ENCODE results near the gene TDRKH. TPM values are rescaled to one million over a fixed set of nuclear protein-coding genes. Genes with fewer than 3 reads are reported as not detected.

Gene TDRKH
- total RNA-seq, 1 experiment from 2014 or later, result 5.6 TPM

DNA sequence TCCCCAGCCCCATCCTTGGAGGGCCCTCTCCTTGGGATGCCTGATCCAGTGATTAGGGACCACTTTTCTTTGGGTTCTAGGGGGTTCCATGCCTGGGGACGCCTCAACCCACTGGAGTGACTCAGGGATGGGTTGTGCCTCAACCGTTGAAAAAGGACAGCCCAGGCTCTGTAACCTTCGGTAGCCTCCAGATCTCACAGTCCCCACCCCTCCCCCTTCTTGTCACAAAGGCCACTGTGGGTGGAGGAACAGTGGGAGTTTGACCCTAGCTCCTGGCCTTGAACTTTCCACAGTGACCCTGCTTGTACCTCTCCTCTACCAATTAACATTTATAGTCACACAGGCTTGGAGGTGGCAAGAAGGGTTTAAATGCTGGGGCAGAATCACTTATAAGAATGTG is 43.9 kb upstream of the TDRKH start:
- no peak overlapping the region for H3K4me3 Mint-ChIP-seq (ENCODE audit: unreplicated experiment)
- POLR2A ChIA-PET, result interaction anchor here (0.6 to 1.1 kb wide), 5 partner anchors 24 to 422 kb away, joined by 3 to 4 read pairs (median 3); partner anchors contain the start of gene MRPL9
- no TSS peak for BruUV-seq (replicated peaks)
- intact Hi-C loops (cut with micrococcal nuclease), result no loop called here
- no peaks in the 10 kb centered on the region for H3K36me3 Mint-ChIP-seq (ENCODE audit: insufficient read depth, unreplicated experiment)
- no peaks in the 10 kb centered on the region for H3K9me3 Mint-ChIP-seq (ENCODE audit: unreplicated experiment)
- TF ChIP-seq, protein P1, sequence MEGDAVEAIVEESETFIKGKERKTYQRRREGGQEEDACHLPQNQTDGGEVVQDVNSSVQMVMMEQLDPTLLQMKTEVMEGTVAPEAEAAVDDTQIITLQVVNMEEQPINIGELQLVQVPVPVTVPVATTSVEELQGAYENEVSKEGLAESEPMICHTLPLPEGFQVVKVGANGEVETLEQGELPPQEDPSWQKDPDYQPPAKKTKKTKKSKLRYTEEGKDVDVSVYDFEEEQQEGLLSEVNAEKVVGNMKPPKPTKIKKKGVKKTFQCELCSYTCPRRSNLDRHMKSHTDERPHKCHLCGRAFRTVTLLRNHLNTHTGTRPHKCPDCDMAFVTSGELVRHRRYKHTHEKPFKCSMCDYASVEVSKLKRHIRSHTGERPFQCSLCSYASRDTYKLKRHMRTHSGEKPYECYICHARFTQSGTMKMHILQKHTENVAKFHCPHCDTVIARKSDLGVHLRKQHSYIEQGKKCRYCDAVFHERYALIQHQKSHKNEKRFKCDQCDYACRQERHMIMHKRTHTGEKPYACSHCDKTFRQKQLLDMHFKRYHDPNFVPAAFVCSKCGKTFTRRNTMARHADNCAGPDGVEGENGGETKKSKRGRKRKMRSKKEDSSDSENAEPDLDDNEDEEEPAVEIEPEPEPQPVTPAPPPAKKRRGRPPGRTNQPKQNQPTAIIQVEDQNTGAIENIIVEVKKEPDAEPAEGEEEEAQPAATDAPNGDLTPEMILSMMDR (IDR thresholded peaks at IDR 0.05; ENCODE audit: unreplicated experiment), result no peak
- peaks cover 65% of the 10 kb centered on the region for H3K4me1 Mint-ChIP-seq (ENCODE audit: insufficient read depth, unreplicated experiment)
- H3K27me3 Mint-ChIP-seq (ENCODE audit: insufficient read depth, unreplicated experiment), result no peaks in the 10 kb centered on the region
- no peak for DNase-seq (ENCODE audit: unreplicated experiment)
- CTCF ChIA-PET, result interaction anchor here (0.5 to 3.4 kb wide), 15 partner anchors 9 to 493 kb away, joined by 3 to 24 read pairs (median 4); no protein-coding TSS in a partner anchor
- H3K27ac Mint-ChIP-seq (ENCODE audit: low read depth, unreplicated experiment), result no peak overlapping the region

DNA sequence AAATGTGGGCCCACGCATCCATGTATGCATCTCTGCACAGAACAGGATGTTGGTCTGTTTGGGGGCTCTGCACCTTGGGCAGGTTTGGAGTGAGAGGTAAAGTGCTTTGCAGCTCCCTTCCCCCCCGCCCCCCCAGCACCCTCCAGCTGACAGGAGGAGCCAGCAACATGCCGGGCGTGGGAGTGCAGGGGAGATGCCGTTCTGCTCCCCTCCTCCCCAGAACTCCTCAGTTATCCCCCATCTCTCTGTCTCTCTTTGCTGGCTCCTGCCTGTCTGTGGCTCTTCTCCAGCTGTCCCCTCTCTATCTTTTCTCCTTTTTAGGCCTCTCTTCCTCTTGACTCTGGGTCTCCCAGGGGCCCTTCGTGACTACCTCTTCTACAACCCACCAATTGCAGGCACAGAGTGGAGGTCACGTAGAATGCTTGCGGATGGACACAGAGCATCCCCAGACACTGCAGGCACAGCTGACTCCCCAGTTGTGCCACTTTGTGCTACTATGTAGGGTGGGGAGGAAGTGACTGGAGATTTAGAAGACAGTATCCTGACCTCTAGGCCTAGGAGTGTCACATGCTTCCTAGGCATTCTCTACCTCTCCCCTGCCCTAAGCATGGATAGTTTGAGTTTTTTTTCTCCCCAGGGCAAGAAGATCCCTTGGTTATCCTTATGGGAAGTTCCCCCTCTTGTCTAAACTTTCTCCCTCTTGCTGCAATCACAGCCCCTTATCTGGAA is 43.0 kb upstream of the TDRKH start:
- intact Hi-C loops (cut with micrococcal nuclease), result no loop called here
- H3K27ac Mint-ChIP-seq (ENCODE audit: low read depth, unreplicated experiment), result peak overlapping the region; percentile 60
- H3K36me3 Mint-ChIP-seq (ENCODE audit: insufficient read depth, unreplicated experiment), result no peaks in the 10 kb centered on the region
- POLR2A ChIA-PET, result interaction anchor here (0.6 to 1.9 kb wide), 10 partner anchors 13 to 507 kb away, joined by 3 to 9 read pairs (median 4); partner anchors contain the start of gene MRPL9
- TF ChIP-seq, protein P1 (IDR thresholded peaks at IDR 0.05; ENCODE audit: unreplicated experiment), result no peak
- peak overlapping the region; percentile 56 for H3K4me3 Mint-ChIP-seq (ENCODE audit: unreplicated experiment)
- DNase-seq (ENCODE audit: unreplicated experiment), result no peak
- no peaks in the 10 kb centered on the region for H3K9me3 Mint-ChIP-seq (ENCODE audit: unreplicated experiment)
- H3K27me3 Mint-ChIP-seq (ENCODE audit: insufficient read depth, unreplicated experiment), result no peaks in the 10 kb centered on the region
- peaks cover 69% of the 10 kb centered on the region for H3K4me1 Mint-ChIP-seq (ENCODE audit: insufficient read depth, unreplicated experiment)
- BruUV-seq (replicated peaks), result no TSS peak
- CTCF ChIA-PET, result interaction anchor here (0.6 to 2.8 kb wide), 17 partner anchors 8 to 240 kb away, joined by 3 to 20 read pairs (median 3); no protein-coding TSS in a partner anchor

DNA sequence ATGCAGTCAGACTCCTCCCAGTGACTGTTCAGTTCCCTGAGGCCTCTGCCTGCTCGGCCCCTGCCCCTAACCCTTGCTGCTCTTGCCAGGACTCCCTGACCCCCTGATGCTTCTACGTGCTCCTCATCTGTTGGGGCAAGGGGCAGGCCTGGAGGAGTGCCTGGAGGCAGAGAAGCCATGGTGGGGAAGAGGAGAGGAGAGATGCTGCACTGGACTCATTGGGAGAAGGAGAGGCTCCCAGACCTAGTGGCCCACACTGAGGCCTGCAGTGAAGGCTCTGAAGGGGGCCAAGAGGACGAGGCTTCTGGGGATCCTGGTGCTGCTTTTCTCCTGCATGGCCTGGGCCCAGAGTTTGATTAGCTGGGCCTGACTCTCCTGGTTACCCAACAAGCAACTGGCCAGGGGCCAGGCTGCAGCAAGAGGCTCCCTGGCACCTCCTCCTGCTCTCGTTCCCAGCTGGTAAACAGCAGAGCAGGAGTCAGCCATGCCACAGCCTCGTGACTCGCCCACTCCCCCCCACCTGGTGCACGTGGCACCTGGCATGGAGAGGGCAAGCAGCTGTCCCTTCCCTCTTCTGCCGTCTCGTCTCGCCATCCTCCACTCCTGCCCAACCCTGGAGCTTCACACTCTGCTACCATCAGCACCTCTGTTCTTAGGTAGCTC is 42.1 kb upstream of the TDRKH start:
- no peaks in the 10 kb centered on the region for H3K27me3 Mint-ChIP-seq (ENCODE audit: insufficient read depth, unreplicated experiment)
- H3K36me3 Mint-ChIP-seq (ENCODE audit: insufficient read depth, unreplicated experiment), result no peaks in the 10 kb centered on the region
- intact Hi-C loops (cut with micrococcal nuclease), result loop anchor here (1.0 kb wide), 1 partner anchor 69 kb away; the partner anchor contains the start of gene MRPL9
- POLR2A ChIA-PET, result interaction anchor here (0.6 to 1.9 kb wide), 10 partner anchors 9 to 506 kb away, joined by 3 to 9 read pairs (median 4); partner anchors contain the start of gene MRPL9
- peak overlapping the region; percentile 56 for H3K4me3 Mint-ChIP-seq (ENCODE audit: unreplicated experiment)
- BruUV-seq (replicated peaks), result no TSS peak
- H3K27ac Mint-ChIP-seq (ENCODE audit: low read depth, unreplicated experiment), result peak overlapping the region; percentile 60
- DNase-seq (ENCODE audit: unreplicated experiment), result peak; percentile 95
- H3K9me3 Mint-ChIP-seq (ENCODE audit: unreplicated experiment), result no peaks in the 10 kb centered on the region
- CTCF ChIA-PET, result interaction anchor here (0.6 to 2.8 kb wide), 16 partner anchors 9 to 382 kb away, joined by 3 to 20 read pairs (median 4); no protein-coding TSS in a partner anchor
- peaks cover 67% of the 10 kb centered on the region for H3K4me1 Mint-ChIP-seq (ENCODE audit: insufficient read depth, unreplicated experiment)
- TF ChIP-seq, protein P1 (IDR thresholded peaks at IDR 0.05; ENCODE audit: unreplicated experiment), result no peak

DNA sequence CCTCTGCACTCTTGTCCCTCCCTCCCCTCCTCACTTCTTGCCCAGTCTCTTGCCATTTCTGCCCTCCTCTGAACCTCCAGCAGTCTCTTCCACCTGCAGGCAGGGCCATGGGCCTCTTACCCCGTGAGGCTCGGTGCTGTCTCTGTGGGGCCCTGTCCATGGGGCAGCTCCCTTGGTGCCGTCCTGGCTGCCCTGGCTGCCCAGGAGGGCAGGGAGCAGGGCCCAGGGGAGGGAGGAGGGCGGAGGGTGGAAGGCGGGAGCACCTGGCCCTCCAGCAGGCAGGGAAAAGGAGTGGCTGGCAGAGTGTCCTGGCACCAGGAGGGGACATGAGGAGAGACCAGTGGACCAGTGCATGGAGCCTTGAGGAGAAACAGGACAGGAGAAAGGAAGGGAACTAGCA is 41.3 kb upstream of the TDRKH start, which contains the start of gene RORC:
Gene RORC, minus strand, starts transcription at position 198 of the 400 bp plus-strand sequence. Its CDS starts 38 bp downstream, at position 160.
- intact Hi-C loops (cut with micrococcal nuclease), result loop anchor here (1.0 kb wide), 1 partner anchor 68 kb away; the partner anchor contains the start of gene MRPL9
- H3K4me1 Mint-ChIP-seq (ENCODE audit: insufficient read depth, unreplicated experiment), result peaks cover 58% of the 10 kb centered on the region
- no TSS peak for BruUV-seq (replicated peaks)
- peak within 1 kb of the TSS; percentile 60 for H3K27ac Mint-ChIP-seq (ENCODE audit: low read depth, unreplicated experiment)
- peak within 1 kb of the TSS; percentile 75 for H3K4me3 Mint-ChIP-seq (ENCODE audit: unreplicated experiment)
- TF ChIP-seq, protein P1 (IDR thresholded peaks at IDR 0.05; ENCODE audit: unreplicated experiment), result no peak
- CTCF ChIA-PET, result interaction anchor here (0.6 to 2.0 kb wide), 4 partner anchors 8 to 238 kb away, joined by 3 to 8 read pairs (median 5); no protein-coding TSS in a partner anchor
- no peaks in the 10 kb centered on the region for H3K9me3 Mint-ChIP-seq (ENCODE audit: unreplicated experiment)
- peak; percentile 59 for DNase-seq (ENCODE audit: unreplicated experiment)
- H3K27me3 Mint-ChIP-seq (ENCODE audit: insufficient read depth, unreplicated experiment), result no peaks in the 10 kb centered on the region
- POLR2A ChIA-PET, result interaction anchor here (0.7 to 1.9 kb wide), 3 partner anchors 11 to 414 kb away, joined by 4 to 9 read pairs (median 4); no protein-coding TSS in a partner anchor
- no peaks in the 10 kb centered on the region for H3K36me3 Mint-ChIP-seq (ENCODE audit: insufficient read depth, unreplicated experiment)
